A172 (cell line): ENCODE results near the gene RAB42. TPM values are rescaled to one million over a fixed set of nuclear protein-coding genes. Genes with fewer than 3 reads are reported as not detected.
"Not testable (repeated sequence)": the region's sequence is repeated elsewhere in the genome, so short reads cannot be mapped to it uniquely, and the experiment has no call there.

ENCODE experiments used
- DNase-seq: peaks from one replicate; pipeline ENCODE4 v3.0.0-alpha.2; 2015; ENCODE audit warnings: low spot score
- total RNA-seq: library from RNA; depleted of rRNA; stranded (reverse); fragments of >200 nt; shearing (Covaris generic); gene quantifications from 2 replicates; pipeline ENCODE4 v1.2.3, GENCODE V29; 2014

Gene RAB42
- total RNA-seq, 1 experiment from 2014 or later = not detected

- not testable (repeated sequence) for DNase-seq
Observed at GRCh38 chr1:28586585-28587391, 5.3 kb upstream of the RAB42 start.

GRCh38 chr1:28592321-28593071 is 431 bp downstream of the RAB42 start:
- no peak for DNase-seq

- not testable (repeated sequence) for DNase-seq
Observed at GRCh38 chr1:28593988-28594356, 1.9 kb downstream of the RAB42 start.

GRCh38 chr1:28594686-28595411 is 2.8 kb downstream of the RAB42 start:
- DNase-seq = peak; percentile 81

- DNase-seq = no peak
Observed at GRCh38 chr1:28595412-28596191, 3.5 kb downstream of the RAB42 start.

- not testable (repeated sequence) for DNase-seq
Observed at GRCh38 chr1:28596276-28596675, 4.2 kb downstream of the RAB42 start.

GRCh38 chr1:28601696-28602095 is 9.6 kb downstream of the RAB42 start:
- peak; percentile 91 for DNase-seq

GRCh38 chr1:28602536-28603439 is 10.7 kb downstream of the RAB42 start:
- DNase-seq = peak; percentile 55

GRCh38 chr1:28604411-28604810 is 12.3 kb downstream of the RAB42 start:
- no peak for DNase-seq

GRCh38 chr1:28604962-28605361 is 12.9 kb downstream of the RAB42 start:
- DNase-seq = no peak

- no peak for DNase-seq
Observed at GRCh38 chr1:28606771-28607170, 14.7 kb downstream of the RAB42 start.

GRCh38 chr1:28613175-28613574 is 21.1 kb downstream of the RAB42 start:
- DNase-seq = no peak

GRCh38 chr1:28631713-28632112 is 39.6 kb downstream of the RAB42 start:
- no peak for DNase-seq

GRCh38 chr1:28632560-28632959 is 40.5 kb downstream of the RAB42 start:
- no peak for DNase-seq

GRCh38 chr1:28640766-28641165 is 48.7 kb downstream of the RAB42 start:
- DNase-seq = peak; percentile 3

GRCh38 chr1:28642056-28642846 is 50.2 kb downstream of the RAB42 start:
- peak; percentile 5 for DNase-seq

GRCh38 chr1:28642847-28643635 is 51.0 kb downstream of the RAB42 start, which contains the start of gene TAF12:
TSS of gene TAF12 (minus strand) at chr1:28643067. CDS start at chr1:28622081, 20,986 bp downstream.
- DNase-seq = peak; percentile 80

GRCh38 chr1:28644494-28644893 is 52.4 kb downstream of the RAB42 start:
- DNase-seq = no peak
